GM18873 (cell line): Measurements from ENCODE around the gene CASZ1.

Experiments
- ATAC-seq: cut with Tn5 transposase; IDR thresholded peaks from one replicate; pipeline ENCODE4 v1.9.1; 2021; ENCODE audit warnings: mild to moderate bottlenecking, moderate library complexity, moderate number of reproducible peaks; ENCODE audit not compliant: unreplicated experiment, low FRiP score

CASZ1 gene

GRCh38 chr1:10796029-10796944, at the start of gene CASZ1:
Gene CASZ1, minus strand, starts transcription at chr1:10796646. Its CDS starts 102,757 bp downstream, at chr1:10693889.
- ATAC-seq = no peak

GRCh38 chr1:10843697-10844096, 47.3 kb upstream of the CASZ1 start:
- ATAC-seq = no peak

GRCh38 chr1:10841118-10841517, 44.7 kb upstream of the CASZ1 start:
- no peak for ATAC-seq

- ATAC-seq = no peak
Measured at GRCh38 chr1:10839188-10839770, 42.8 kb upstream of the CASZ1 start.

- no peak for ATAC-seq
Measured at GRCh38 chr1:10838541-10838940, 42.1 kb upstream of the CASZ1 start.

GRCh38 chr1:10836726-10837125, 40.3 kb upstream of the CASZ1 start:
- no peak for ATAC-seq

GRCh38 chr1:10835822-10836421, 39.5 kb upstream of the CASZ1 start:
- ATAC-seq = no peak

GRCh38 chr1:10835421-10835820, 39.0 kb upstream of the CASZ1 start:
- ATAC-seq = no peak

GRCh38 chr1:10834770-10835412, 38.4 kb upstream of the CASZ1 start:
- ATAC-seq = no peak

- no peak for ATAC-seq
Measured at GRCh38 chr1:10833630-10834557, 37.4 kb upstream of the CASZ1 start.

- no peak for ATAC-seq
Measured at GRCh38 chr1:10832703-10833102, 36.3 kb upstream of the CASZ1 start.

GRCh38 chr1:10830961-10831668, 34.7 kb upstream of the CASZ1 start:
- ATAC-seq = no peak

- ATAC-seq = no peak
Measured at GRCh38 chr1:10829965-10830515, 33.6 kb upstream of the CASZ1 start.

- ATAC-seq = no peak
Measured at GRCh38 chr1:10829067-10829818, 32.8 kb upstream of the CASZ1 start.

GRCh38 chr1:10827377-10828333, 31.2 kb upstream of the CASZ1 start:
- ATAC-seq = no peak

GRCh38 chr1:10825592-10825991, 29.1 kb upstream of the CASZ1 start:
- ATAC-seq = no peak
